ENCODE measurements around the gene PDE4D.

Gene PDE4D

GRCh38 chr5:59423021-59423420 lies 470.5 kb downstream of the PDE4D start:
- TF ChIP-seq SIN3A (IDR thresholded peaks at IDR 0.05; ENCODE audit: borderline replicate concordance, insufficient read depth, low read length) (no peak), TAF1 (IDR thresholded peaks at IDR 0.05; ENCODE audit: borderline replicate concordance, insufficient read depth, low read length) (no peak), REST (IDR thresholded peaks at IDR 0.05; ENCODE audit: insufficient read depth in 1 of 2, low read depth in 2 of 2, low read length in 2 of 2) (no peak)

GRCh38 chr5:59421986-59422941 lies 471.3 kb downstream of the PDE4D start:
- no peak for TF ChIP-seq TAF1 (IDR thresholded peaks at IDR 0.05; ENCODE audit: borderline replicate concordance, insufficient read depth, low read length)
- no peak for TF ChIP-seq SIN3A (IDR thresholded peaks at IDR 0.05; ENCODE audit: borderline replicate concordance, insufficient read depth, low read length)
- TF ChIP-seq REST (IDR thresholded peaks at IDR 0.05; ENCODE audit: insufficient read depth in 1 of 2, low read depth in 2 of 2, low read length in 2 of 2) = no peak
- TF ChIP-seq POLR2AphosphoS5 (IDR thresholded peaks at IDR 0.05; ENCODE audit: low read depth, low read length) = no peak
- no peak for TF ChIP-seq FOXP2 (optimal IDR thresholded peaks at IDR 0.05; ENCODE audit: borderline replicate concordance, extremely low read depth, extremely low read length, insufficient read depth)

GRCh38 chr5:59420596-59420995 lies 472.9 kb downstream of the PDE4D start:
- no peak for TF ChIP-seq SIN3A (IDR thresholded peaks at IDR 0.05; ENCODE audit: borderline replicate concordance, insufficient read depth, low read length)
- no peak for TF ChIP-seq TAF1 (IDR thresholded peaks at IDR 0.05; ENCODE audit: borderline replicate concordance, insufficient read depth, low read length)
- TF ChIP-seq REST (IDR thresholded peaks at IDR 0.05; ENCODE audit: insufficient read depth in 1 of 2, low read depth in 2 of 2, low read length in 2 of 2) = no peak

DNA sequence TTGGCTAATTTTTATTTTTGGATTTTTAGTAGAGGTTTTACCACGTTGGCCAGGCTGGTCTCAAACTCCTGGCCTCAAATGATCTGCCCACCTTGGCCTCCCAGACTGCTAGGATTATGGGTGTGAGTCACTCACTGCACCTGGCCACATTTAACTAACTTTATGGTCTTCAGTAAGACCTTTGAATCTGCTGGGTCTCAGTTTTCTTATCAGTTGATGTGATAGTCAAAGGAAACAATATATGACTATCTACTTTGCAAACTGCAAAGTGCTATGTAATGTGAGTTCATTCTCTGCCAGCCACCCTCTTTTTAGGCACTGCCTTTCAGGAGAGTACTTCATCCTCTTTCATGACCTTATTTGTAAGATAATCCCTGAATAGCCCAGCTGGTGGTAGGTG lies 474.7 kb downstream of the PDE4D start:
- no peak for TF ChIP-seq SIN3A (IDR thresholded peaks at IDR 0.05; ENCODE audit: borderline replicate concordance, insufficient read depth, low read length)
- TF ChIP-seq FOXP2 (optimal IDR thresholded peaks at IDR 0.05; ENCODE audit: borderline replicate concordance, extremely low read depth, extremely low read length, insufficient read depth) = no peak
- TF ChIP-seq POLR2AphosphoS5 (IDR thresholded peaks at IDR 0.05; ENCODE audit: low read depth, low read length) = no peak
- TF ChIP-seq REST (IDR thresholded peaks at IDR 0.05; ENCODE audit: insufficient read depth in 1 of 2, low read depth in 2 of 2, low read length in 2 of 2) = no peak
- no peak for TF ChIP-seq TAF1 (IDR thresholded peaks at IDR 0.05; ENCODE audit: borderline replicate concordance, insufficient read depth, low read length)
